NCI-H526 (cell line): ENCODE data around the gene OR1D5.
"Not testable (repeated sequence)": the region's sequence is repeated elsewhere in the genome, so short reads cannot be mapped to it uniquely, and the experiment has no call there.

Source experiments
- DNase-seq, 2 experiments: peaks; one replicate each; lab custom pipeline; 2025; lab: John Stamatoyannopoulos, UW

Gene OR1D5, protein sequence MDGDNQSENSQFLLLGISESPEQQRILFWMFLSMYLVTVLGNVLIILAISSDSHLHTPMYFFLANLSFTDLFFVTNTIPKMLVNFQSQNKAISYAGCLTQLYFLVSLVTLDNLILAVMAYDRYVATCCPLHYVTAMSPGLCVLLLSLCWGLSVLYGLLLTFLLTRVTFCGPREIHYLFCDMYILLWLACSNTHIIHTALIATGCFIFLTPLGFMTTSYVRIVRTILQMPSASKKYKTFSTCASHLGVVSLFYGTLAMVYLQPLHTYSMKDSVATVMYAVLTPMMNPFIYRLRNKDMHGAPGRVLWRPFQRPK

DNA sequence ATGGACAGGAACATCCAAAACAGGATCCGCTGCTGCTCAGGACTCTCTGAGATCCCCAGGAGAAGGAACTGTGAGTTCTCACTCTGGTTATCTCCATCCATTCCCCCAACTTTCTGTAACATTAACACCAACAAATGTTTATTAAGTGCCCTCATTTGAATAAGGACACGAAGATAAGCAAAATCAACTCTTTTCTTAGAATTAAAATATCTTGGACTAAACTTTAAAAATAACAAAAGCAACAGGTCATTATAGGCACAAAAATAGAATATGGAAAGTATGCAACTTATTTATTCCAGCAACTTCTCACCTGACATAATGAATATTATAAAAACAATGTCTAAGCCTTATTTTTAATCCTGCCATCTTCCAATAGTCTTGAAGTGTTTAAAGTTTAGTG lies at the start of gene OR1D5:
Gene OR1D5, minus strand, starts transcription at position 101 of the 400 bp plus-strand sequence. Its CDS starts 0 bp downstream, at position 101.
- DNase-seq, result not testable (repeated sequence)

DNA sequence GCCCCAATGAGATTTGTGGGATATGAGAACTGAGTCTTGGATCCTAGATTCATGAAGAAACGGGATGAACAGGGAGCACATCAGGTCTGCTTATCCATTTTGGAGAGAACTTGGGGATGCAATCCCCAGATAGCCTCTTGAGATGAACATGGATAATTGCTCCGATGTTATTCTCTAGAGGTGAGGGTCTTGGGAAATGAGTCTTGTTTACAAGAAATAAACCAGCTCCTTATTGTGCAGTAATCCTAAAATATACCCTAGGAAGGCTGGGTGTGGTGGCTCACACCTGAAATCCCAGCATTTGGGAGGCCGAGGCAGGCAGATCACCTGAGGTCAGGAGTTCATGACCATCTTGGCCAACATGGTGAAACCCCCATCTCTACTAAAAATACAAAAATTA lies 40.9 kb upstream of the OR1D5 start, which contains the start of gene OR1D2:
Gene OR1D2, minus strand, starts transcription at position 101 of the 400 bp plus-strand sequence. CDS start 11,426 bp downstream, outside the sequence.
- DNase-seq, result no peak

DNA sequence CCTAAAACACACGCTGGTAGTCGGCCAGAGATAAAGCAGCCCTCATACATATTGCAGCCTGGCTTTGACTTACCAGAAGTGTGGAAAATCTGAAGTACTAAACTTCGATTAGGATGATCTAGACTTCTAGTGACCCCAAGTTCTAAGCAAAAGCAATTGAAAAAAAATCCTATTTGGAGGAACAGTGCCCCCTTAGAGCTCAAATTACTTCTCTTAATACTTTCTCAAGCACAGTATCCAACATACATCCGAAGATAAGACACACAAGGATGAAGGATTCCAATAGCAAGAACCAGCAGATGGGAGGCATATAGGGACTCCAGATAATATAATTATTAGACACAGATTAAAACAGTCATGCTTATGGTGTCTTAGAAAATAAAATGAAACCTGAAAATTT lies 10.4 kb upstream of the OR1D5 start:
- DNase-seq, result not testable (repeated sequence)

DNA sequence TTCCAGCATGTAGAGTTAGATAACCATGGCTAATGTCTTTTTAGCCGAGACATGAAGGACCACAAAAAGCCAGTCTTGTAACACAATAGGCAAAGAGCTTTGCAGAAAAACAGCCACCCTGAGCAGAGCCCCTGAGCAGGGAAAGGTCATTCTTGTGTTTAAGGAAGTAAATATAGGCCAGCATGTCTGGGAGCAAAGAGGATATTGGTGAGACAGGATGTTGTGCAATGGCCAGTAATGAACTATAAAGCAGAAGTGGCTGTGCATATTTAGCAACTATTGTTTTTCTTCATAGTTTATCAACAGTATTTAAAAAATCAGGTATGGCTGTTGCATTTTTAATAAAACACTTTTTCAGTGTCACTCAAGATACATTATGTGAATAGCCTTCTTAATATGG lies 1.8 kb upstream of the OR1D5 start:
- not testable (repeated sequence) for DNase-seq

DNA sequence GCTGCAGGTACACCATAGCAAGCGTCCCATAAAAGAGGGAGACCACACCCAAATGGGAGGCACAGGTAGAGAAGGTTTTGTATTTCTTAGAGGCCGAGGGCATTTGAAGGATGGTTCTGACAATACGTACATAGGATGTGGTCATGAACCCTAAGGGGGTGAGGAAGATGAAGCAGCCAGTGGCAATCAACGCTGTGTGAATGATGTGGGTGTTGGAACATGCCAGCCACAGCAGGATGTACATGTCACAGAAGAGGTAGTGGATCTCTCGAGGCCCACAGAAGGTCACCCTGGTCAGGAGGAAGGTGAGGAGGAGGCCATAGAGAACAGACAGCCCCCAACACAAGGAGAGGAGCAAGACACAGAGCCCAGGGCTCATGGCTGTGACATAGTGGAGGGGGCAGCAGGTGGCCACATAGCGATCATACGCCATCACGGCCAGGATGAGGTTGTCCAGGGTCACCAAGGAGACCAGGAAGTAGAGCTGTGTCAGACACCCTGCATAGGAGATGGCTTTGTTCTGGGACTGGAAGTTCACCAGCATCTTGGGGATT lies 506 bp downstream of the OR1D5 start:
- not testable (repeated sequence) for DNase-seq

DNA sequence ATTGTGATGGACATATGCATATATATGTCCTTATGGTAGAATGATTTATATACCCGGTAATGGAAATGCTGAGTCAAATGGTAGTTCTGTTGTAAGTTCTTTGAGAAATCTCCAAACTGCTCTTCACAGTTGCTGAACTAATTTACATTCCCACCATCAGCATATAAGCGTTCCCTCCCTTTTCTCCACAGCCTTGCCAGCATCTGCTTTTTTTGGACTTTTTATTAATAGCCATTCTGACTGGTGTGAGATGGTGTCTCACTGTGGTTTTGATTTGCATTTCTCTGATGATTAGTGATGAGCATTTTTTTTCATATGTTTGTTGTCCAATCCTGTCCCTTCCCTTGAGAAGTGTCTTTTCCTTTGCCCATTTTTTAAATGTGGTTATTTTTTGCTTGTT lies 8.5 kb downstream of the OR1D5 start:
- DNase-seq, result not testable (repeated sequence)

DNA sequence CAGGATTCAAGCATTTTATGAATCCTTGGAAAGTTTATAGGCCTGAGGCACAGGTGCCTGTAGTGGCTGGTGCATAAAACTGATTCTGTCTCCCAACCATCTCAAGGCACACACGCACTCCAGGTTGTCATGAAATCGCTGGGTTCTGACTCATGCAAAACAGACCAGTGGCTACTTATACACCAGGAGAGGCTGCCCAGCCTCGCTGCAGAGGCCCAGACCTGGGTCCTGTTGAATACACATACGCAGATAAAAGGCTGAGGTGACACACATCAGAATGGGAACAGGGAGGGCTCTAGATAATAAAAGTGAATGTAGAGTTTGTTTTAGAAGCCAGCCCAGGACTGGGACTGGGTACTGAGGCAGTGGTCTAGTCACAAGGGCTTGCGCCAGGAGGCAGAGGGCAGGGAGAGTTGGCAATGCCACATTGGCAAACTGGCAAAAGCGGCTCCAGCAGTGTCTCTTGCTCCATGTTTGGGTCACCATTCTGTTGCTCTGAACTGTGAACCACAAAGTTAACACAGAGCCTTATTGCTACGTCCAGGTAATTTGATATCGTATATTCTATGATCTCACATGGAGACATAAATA lies 13.6 kb downstream of the OR1D5 start:
- DNase-seq, result no peak

DNA sequence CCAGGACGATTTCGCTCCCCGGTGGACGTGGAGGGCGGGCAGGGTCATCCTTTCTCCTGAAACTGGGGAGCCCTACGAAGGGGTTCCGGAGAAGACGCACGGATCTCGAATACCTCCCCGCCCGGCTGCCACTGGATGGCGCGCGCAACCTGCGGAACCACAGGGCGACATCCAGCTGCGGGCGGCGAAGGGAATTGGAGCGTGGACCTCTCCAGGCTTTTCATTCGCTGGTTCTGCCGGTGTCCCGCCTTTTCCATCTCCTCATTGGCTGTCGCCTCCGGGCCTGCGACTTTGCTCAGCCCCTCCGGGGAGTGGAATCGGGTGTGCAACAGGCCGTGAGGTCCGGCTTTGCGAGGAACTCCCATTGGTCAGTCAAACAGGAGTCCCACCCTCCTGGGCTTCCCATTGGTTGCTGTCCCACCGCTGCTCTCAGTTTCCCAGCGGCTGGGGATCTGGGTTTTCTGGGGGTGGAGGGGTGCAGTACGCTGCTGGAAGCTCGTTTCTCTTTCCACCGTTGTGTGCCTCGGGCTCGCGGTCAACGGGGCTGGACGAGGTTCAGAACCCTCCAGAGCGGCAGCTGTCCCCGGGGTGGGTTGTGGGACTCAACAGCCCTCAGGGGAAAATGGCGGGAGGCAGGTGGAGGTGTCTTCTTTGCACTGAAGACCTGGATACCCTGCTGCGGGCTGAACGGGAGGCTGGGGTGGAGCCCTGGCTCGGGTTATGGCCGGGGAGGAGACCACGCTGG lies 14.5 kb downstream of the OR1D5 start:
- DNase-seq, result peak; percentile 83 to 93

DNA sequence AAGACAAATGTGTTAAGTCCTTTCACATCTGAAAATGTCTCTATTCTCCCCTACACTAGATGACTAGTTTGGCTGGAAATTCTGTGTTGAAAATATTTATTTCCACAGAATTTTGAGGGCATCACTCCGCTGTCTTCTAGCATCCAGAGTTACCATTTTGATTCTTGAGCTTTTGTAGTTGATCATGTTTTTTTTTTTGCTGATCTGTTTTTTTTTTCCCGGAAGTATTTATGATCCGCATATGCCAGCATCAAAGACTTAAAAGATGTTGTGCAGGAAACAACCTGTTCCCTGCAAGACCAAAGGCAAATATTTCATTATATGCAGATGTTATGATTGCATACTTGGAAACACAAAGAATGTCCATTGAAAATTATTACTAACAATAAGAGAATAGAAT lies 16.7 kb downstream of the OR1D5 start:
- DNase-seq, result no peak

DNA sequence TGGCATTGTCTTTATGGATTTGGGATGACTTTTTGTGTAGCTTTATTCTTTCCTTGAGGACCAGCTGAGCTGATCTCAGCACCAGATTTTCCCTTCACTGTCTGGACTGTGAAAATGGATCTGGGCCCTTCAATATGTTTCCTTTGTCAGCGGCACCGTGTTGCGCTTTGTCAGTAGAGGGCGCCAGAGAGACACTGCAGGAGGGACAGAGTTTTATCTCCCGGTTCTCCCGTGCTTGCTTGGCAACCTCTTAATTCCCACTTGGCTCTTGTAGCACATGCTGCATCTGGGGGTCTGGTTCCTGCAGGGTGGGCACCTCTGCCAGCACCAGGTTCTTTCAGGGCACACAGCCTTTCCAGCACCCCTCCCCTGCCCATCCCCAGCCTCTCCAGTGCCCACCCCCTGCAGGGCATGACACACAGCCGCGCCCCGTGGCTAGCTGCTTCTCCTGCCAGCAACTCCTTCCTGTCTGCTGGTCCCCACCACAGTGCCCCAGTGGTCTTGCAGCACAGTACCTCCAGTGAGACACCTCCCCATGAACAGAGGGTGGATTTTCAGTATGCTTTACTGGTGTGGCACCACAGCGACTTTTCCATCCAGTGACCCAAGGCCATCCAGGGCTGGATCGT lies 19.6 kb downstream of the OR1D5 start:
- DNase-seq, result peak in 1 of 2 experiments; percentile 26

DNA sequence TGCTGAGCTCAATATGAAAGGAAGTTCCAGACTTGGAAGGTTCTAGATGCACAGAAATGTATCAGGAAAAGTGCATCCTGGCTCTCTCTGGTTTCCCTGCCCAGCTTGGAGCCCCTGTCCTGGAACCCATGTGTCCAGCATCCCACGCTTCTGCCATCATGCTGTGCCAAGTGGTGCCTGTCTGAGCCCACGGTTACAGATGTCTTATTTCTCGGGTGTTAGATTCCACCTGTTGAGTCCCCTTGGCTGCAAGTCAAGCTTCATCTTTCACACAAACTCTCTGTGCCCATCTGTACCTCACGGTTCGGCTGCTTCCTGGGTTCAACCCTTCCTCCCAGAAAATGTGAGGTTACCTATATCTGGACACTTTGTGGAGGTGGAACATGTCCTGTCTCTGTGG lies 22.5 kb downstream of the OR1D5 start:
- DNase-seq, result no peak

DNA sequence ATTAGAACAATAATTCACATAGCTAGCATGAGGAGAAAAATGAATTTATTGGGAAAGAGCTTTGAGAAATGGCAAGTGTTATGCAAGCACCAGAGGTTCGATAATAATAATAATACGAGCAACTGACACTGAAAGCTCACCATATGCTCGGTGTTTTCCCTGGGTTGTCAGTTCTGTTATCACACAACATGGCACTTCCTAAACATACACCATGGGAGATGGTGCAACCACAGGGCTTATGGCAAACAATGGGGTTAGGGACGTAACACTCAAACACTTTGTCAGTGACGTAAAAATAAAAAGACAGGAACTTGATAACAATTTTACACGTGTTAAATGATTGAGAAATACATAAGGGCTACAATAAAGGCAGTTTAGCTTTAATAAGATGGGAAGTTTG lies 23.7 kb downstream of the OR1D5 start:
- no peak for DNase-seq

DNA sequence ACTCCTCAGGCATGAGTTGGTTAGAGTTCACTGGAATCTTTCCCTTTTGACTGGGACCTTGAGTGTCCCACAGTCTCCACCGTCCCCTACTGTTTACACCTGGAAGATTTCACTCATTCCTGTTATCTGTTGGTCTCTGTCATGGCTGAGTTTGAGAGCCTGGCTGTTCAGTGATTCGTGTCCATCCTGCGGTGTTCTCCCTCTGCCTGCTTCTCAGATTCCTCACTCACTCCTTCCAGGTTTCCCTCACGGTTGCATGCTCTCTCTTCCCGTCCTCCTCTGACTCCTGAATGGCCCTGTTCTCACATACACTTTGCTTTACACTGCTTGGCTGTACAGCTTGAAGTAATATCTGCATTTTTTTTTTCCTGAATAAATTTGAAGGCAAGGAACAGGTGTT lies 24.5 kb downstream of the OR1D5 start:
- DNase-seq, result peak in 1 of 2 experiments; percentile 9

DNA sequence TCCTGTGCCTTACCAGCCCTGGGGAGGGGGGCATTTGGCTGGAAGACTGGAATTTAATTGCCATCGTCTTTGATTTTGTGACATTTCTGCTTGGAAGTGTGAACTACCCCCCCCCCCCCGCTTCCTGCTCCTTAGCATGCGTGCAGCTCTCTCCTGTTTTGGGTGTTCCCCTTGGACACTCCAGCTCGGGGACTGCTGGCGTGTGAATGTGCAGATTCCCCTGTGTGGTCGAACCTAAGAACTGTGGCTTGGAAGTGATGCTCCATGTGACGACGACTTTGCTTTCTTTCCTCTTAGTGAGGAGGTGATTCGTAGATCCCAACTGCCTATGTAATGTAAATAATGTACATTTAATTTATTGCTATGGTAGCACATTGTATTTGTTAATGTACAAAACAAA lies 26.1 kb downstream of the OR1D5 start:
- no peak for DNase-seq

DNA sequence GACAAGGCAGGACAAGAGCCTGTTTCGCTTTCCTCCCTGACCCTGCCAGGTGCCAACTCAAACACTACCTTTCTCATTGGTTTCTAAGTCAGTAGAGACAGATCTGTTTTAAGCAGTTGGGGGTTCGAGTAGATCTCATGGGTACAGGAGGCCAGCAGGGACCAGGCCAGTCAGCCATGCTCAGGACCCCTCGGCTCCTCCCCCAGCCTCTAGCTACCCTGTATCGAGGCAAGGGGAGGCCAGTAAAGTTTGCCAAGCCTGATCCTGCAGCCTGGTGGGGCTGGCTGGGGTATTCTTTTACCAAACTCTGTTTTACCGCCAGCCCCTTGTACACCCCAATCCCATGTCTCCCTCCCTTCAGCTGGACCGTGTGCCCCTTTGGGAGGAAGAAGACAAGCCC lies 26.6 kb downstream of the OR1D5 start:
- DNase-seq, result no peak

DNA sequence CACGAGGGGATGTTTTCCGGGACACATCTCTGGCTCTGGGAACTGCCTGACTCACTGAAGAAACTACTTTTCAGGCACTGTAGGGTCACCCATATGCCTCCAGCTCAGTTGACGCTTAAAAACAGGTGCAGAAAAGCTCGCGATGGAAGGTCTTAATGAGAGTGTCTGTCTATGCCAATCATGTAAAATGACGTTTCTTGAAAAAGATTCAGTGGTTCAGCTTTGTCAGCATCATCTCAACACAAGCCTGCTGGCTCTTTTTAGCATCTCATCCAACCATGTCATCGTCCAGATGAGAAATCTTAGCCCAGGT lies 27.5 kb downstream of the OR1D5 start:
- no peak for DNase-seq

DNA sequence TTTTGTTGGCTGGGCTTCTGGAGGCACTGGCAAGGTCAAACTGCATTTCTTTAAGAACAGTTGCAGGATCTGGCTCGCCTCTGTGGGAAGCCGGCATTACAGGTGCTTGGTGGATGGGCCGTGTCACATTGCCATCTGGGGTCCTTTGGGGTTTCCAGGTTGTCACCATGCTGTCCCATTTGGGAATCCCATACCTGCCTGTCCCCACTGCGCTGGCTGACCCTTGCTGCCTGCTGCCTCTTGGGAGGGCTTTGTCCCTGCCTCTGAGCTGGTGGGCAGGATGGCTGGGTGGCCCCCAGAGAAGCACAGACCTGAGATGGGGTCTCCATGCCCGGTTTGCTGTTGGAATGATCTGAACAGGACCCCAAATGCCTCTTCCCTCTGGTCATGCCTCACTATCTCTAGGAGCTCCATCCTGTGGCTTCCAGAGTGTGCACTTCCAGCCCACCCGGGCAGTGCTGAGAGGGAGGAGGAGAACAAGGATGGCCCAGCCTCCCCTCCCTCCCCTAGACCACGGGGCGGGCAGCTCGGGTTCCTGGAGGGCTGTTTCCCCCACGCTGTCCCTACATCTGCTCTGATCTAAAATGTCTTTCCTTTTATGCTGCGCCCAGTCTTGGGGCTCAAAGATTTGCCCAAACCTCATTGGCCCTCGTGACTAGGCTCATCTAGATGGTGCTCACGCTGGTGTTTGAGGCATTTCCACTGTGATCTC lies 28.0 kb downstream of the OR1D5 start:
- DNase-seq, result no peak

DNA sequence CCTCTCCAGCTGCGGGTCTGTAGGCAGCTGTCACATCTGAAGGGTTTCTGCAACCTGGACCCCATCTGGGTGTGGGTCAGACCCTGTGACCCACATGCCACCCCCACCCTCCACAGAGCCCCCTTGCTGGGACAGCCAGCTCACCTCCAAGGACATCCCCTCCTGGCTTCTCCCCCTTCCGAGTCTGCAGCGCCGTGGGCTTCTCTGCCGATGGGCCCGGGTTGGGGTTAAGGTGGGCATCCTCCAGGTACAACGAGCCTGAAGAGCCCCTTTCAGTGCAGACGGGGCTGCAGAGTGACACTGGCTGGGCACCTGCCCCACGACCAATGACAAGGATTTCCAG lies 28.9 kb downstream of the OR1D5 start:
- no peak for DNase-seq

DNA sequence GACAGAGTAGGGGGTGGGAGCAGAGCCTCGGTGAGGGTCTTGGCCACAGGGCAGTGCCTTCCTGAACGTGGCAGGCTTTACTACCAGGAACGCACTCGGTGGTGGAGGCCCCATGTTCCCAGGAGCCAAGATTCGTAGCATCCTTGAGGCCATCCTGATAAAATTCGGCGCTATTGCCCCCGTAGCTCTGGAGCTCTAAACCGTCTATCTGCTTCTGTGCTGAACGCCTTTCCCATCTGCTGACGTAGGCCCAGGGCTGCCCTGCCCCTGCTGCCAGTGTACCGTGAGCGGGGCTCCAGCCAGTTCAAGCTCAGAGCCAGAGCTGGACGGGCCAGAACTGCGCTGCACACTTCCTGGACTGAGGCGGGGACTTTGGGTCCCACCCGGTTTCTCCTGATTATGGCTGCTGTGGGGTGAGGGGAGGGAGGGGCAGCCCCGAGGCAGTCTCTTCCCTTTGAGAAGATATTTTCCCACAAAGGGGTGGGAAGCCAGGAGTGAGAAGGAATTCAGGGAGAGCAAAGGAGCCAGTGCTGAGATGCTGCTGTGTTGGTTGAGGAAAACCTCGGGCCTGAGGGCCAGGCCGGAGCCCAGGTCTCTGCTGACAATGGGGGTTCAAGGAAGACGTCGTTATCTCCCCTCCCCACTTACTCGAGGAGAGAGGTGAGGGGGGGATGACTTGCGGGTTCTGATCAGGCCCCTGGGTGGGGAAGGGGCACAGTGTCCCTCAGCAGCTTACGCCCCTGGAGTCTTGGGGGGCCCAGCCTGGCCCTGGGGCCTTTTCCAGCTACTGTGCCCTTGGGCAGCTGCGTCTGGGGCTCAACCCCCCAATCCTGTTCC lies 29.4 kb downstream of the OR1D5 start:
- no peak for DNase-seq

DNA sequence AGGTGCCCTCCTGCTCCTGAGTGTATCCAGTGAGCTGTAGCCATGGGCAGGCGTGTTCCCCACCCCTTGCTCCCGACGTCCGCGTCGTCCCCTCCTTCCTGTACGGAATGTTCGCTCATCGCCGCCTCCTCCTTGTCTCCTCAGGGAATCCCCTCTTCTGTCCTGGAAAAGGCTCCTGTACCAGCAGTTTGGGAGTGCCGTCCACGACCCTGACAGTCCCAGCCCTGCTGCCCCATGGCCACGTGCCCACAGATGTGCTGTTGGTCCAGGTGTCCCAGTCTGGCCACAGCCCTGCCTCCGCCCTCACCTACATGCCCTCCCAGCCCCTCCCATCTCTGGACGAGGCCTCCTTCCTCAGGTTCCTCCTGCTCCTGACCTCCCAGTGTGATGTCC lies 30.2 kb downstream of the OR1D5 start:
- no peak for DNase-seq
